Smooth muscle cell (in vitro differentiated cells): Measurements from ENCODE around the gene CBFA2T2. TPM values are rescaled to one million over a fixed set of nuclear protein-coding genes. Genes with fewer than 3 reads are reported as not detected.

ENCODE experiments used
- DNase-seq: peaks from one replicate; lab custom pipeline; 2025; ENCODE audit not compliant: unreplicated experiment; lab: John Stamatoyannopoulos, UW
- H2AFZ ChIP-seq: fragments of 200-600 bp; sonication (generic); 2 replicates; pipeline ENCODE4 v1.6.0; 2016; ENCODE audit warnings: antibody characterized with exemption, low read depth, mild to moderate bottlenecking
- H3F3A ChIP-seq: fragments of 200-600 bp; sonication (generic); 2 replicates; pipeline ENCODE4 v1.6.0; 2017; ENCODE audit warnings: antibody characterized with exemption, low read depth
- H3K27ac ChIP-seq: fragments of 200-600 bp; sonication (generic); 2 replicates; pipeline ENCODE4 v1.5.1; 2016; ENCODE audit warnings: low read depth, mild to moderate bottlenecking
- H3K27me3 ChIP-seq: fragments of 200-600 bp; sonication (generic); 2 replicates; pipeline ENCODE4 v1.6.1; 2016; ENCODE audit warnings: low read depth, mild to moderate bottlenecking
- H3K36me3 ChIP-seq: fragments of 200-600 bp; sonication (generic); 2 replicates; pipeline ENCODE4 v1.5.1; 2016; ENCODE audit warnings: low read depth
- H3K4me1 ChIP-seq: fragments of 200-600 bp; sonication (generic); 2 replicates; pipeline ENCODE4 v1.5.1; 2016; ENCODE audit warnings: low read depth
- H3K4me2 ChIP-seq: fragments of 200-600 bp; sonication (generic); 2 replicates; pipeline ENCODE4 v1.6.0; 2016; ENCODE audit warnings: mild to moderate bottlenecking
- H3K4me3 ChIP-seq: fragments of 200-600 bp; sonication (generic); 2 replicates; pipeline ENCODE4 v1.5.1; 2016; ENCODE audit warnings: mild to moderate bottlenecking
- H3K79me2 ChIP-seq: fragments of 200-600 bp; sonication (generic); 2 replicates; pipeline ENCODE4 v1.6.0; 2016; ENCODE audit warnings: low read depth, mild to moderate bottlenecking
- H3K9ac ChIP-seq: fragments of 200-600 bp; sonication (generic); 2 replicates; pipeline ENCODE4 v1.6.0; 2016; ENCODE audit warnings: low read depth
- H3K9me3 ChIP-seq: fragments of 200-600 bp; sonication (generic); replicated peaks from 2 replicates; pipeline ENCODE4 v1.5.1; 2016; ENCODE audit warnings: low read depth
- H4K20me1 ChIP-seq: fragments of 200-600 bp; sonication (generic); 2 replicates; pipeline ENCODE4 v1.6.0; 2016; ENCODE audit warnings: low read depth
- CTCF ChIP-seq: fragments of 200-600 bp; sonication (generic); IDR thresholded peaks from 2 replicates; pipeline ENCODE4 v1.5.1; 2017; ENCODE audit warnings: borderline replicate concordance, mild to moderate bottlenecking, antibody characterized with exemption; ENCODE audit not compliant: insufficient read depth, poor library complexity, severe bottlenecking
- WGBS: methylation state at CpG from one replicate; pipeline ENCODE4 v1.1.7; 2016; ENCODE audit warnings: low lambda C conversion rate; 5-methylcytosine and 5-hydroxymethylcytosine counted together
- polyA plus RNA-seq: library from polyadenylated mRNA; unstranded; fragments of >200 nt; fragmentation: Nextera tagmentation; extraction: Ambion mirVana; gene quantifications from 2 replicates; pipeline ENCODE4 v1.2.1, GENCODE V29; 2016
- total RNA-seq: library from RNA; depleted of rRNA; stranded (reverse); fragments of >200 nt; gene quantifications from 2 replicates; pipeline ENCODE4 v1.2.3, GENCODE V29; 2014

Gene CBFA2T2
- total and polyA plus RNA-seq, 2 experiments from 2014 or later: 18.2 to 41.6 TPM

GRCh38 chr20:33686100-33686983, 196.4 kb downstream of the CBFA2T2 start, which contains the start of gene E2F1:
Gene E2F1 (minus strand): TSS chr20:33686385. CDS start chr20:33686264, 121 bp downstream.
- Histone ChIP-seq H3K9ac (no peak within 1 kb of the TSS), H2AFZ (peak within 1 kb of the TSS; percentile 83), H3K27ac (peak within 1 kb of the TSS; percentile 65), H3K4me3 (peak within 1 kb of the TSS; percentile 52), H3F3A (peaks cover 27% of the 10 kb centered on the region), H3K27me3 (no peaks in the 10 kb centered on the region), H3K9me3 (no peaks in the 10 kb centered on the region), H3K36me3 (no peaks in the 10 kb centered on the region), H4K20me1 (no peaks in the 10 kb centered on the region), H3K4me1 (peaks cover 3% of the 10 kb centered on the region), H3K4me2 (peak within 1 kb of the TSS; percentile 87), H3K79me2 (peaks cover 8% of the 10 kb centered on the region)
- peak; percentile 13 for TF ChIP-seq CTCF
- 3% methylated on average over 92 of the region's 101 CpGs for WGBS
- DNase-seq: peak; percentile 88

- peaks cover 27% of the 10 kb centered on the region for H3F3A ChIP-seq
- peak overlapping the region; percentile 83 for H2AFZ ChIP-seq
- no peaks in the 10 kb centered on the region for H3K36me3 ChIP-seq
- no peaks in the 10 kb centered on the region for H3K27me3 ChIP-seq
- H3K4me3 ChIP-seq: peak overlapping the region; percentile 52
- DNase-seq: no peak
- no peak overlapping the region for H3K9ac ChIP-seq
- peaks cover 3% of the 10 kb centered on the region for H3K4me1 ChIP-seq
- H3K9me3 ChIP-seq: no peaks in the 10 kb centered on the region
- H3K79me2 ChIP-seq: peaks cover 8% of the 10 kb centered on the region
- H3K4me2 ChIP-seq: peak overlapping the region; percentile 87
- WGBS: 82% methylated on average over 14 of the region's 14 CpGs
- no peak for TF ChIP-seq CTCF
- H3K27ac ChIP-seq: peak overlapping the region; percentile 65
- H4K20me1 ChIP-seq: no peaks in the 10 kb centered on the region
Observed at GRCh38 chr20:33686984-33687366, 197.1 kb downstream of the CBFA2T2 start.

- no peak overlapping the region for H3K4me3 ChIP-seq
- H3F3A ChIP-seq: peaks cover 27% of the 10 kb centered on the region
- no peak overlapping the region for H2AFZ ChIP-seq
- 65% methylated on average over 8 of the region's 8 CpGs for WGBS
- no peaks in the 10 kb centered on the region for H3K36me3 ChIP-seq
- no peak for DNase-seq
- peaks cover 3% of the 10 kb centered on the region for H3K4me1 ChIP-seq
- H3K9me3 ChIP-seq: no peaks in the 10 kb centered on the region
- H3K9ac ChIP-seq: peak overlapping the region; percentile 8
- peaks cover 8% of the 10 kb centered on the region for H3K79me2 ChIP-seq
- no peaks in the 10 kb centered on the region for H4K20me1 ChIP-seq
- no peaks in the 10 kb centered on the region for H3K27me3 ChIP-seq
- H3K27ac ChIP-seq: peak overlapping the region; percentile 65
- no peak overlapping the region for H3K4me2 ChIP-seq
- no peak for TF ChIP-seq CTCF
Observed at GRCh38 chr20:33687370-33687915, 197.5 kb downstream of the CBFA2T2 start.
